Thoracic aorta (tissue), 2 donors: ENCODE results near the gene TBC1D8. TPM values are rescaled to one million over a fixed set of nuclear protein-coding genes. Genes with fewer than 3 reads are reported as not detected.

Experiments used
- ATAC-seq: fragments of 150-250 bp; one replicate; pipeline ENCODE4 v1.8.0; 2017; ENCODE audit warnings: low read depth; ENCODE audit not compliant: insufficient number of reproducible peaks, low FRiP score
- DNase-seq: peaks from one replicate; pipeline ENCODE4 v3.0.0-alpha.2; 2020; ENCODE audit warnings: low spot score
- H3K27ac ChIP-seq, 2 donors: fragments of 200-600 bp; sonication (generic); 1 replicate in 1 of 2; 2 replicates in 1 of 2; pipeline ENCODE4 v1.5.1; 2016; ENCODE audit warnings: mild to moderate bottlenecking in 2 of 2, moderate library complexity in 2 of 2
- H3K27me3 ChIP-seq: fragments of 200-600 bp; sonication (generic); replicated peaks from 2 replicates; pipeline ENCODE4 v1.6.0; 2016; ENCODE audit warnings: mild to moderate bottlenecking; ENCODE audit not compliant: insufficient read depth
- H3K36me3 ChIP-seq: fragments of 200-600 bp; sonication (generic); one replicate; pipeline ENCODE4 v1.5.1; 2016
- H3K4me1 ChIP-seq, 2 donors: fragments of 200-600 bp; sonication (generic); 1 replicate in 1 of 2; 2 replicates in 1 of 2; pipeline versions ENCODE4 v1.5.1 to v1.6.0; 2016; ENCODE audit warnings: low read depth in 2 of 2, mild to moderate bottlenecking in 1 of 2; ENCODE audit not compliant: control insufficient read depth in 1 of 2
- H3K4me3 ChIP-seq: fragments of 200-600 bp; sonication (generic); 2 replicates; pipeline ENCODE4 v1.5.1; 2016; ENCODE audit warnings: mild to moderate bottlenecking
- H3K9me3 ChIP-seq: fragments of 200-600 bp; sonication (generic); 2 replicates; pipeline ENCODE4 v1.5.1; 2016
- CTCF ChIP-seq: fragments of 200-600 bp; sonication (generic); IDR thresholded peaks from one replicate; pipeline ENCODE4 v1.5.1; 2019; ENCODE audit warnings: antibody characterized with exemption
- total RNA-seq, 2 donors: library from RNA; depleted of rRNA; stranded (reverse); fragments of >200 nt; gene quantifications; one replicate each; pipeline versions ENCODE4 v1.1.0 to v1.2.3, GENCODE V29; 2016

TBC1D8 gene
- total RNA-seq, 2 donors from 2014 or later, result 47.4 to 62.0 TPM

- Histone ChIP-seq H3K27ac (no peak overlapping the region), H3K4me3 (no peak overlapping the region), H3K36me3 (peaks cover 13% of the 10 kb centered on the region), H3K4me1 (no peaks in the 10 kb centered on the region), H3K9me3 (no peaks in the 10 kb centered on the region), H3K27me3 (no peaks in the 10 kb centered on the region)
- no peak for DNase-seq
- TF ChIP-seq CTCF, result no peak
- ATAC-seq, result no peak
Observed at GRCh38 chr2:100990650-100991403, 160.4 kb downstream of the TBC1D8 start.

GRCh38 chr2:100990166-100990565 is 161.0 kb downstream of the TBC1D8 start:
- no peak for TF ChIP-seq CTCF
- Histone ChIP-seq H3K9me3 (no peaks in the 10 kb centered on the region), H3K27ac (no peak overlapping the region), H3K36me3 (peaks cover 9% of the 10 kb centered on the region), H3K4me1 (no peaks in the 10 kb centered on the region), H3K4me3 (no peak overlapping the region), H3K27me3 (no peaks in the 10 kb centered on the region)
- ATAC-seq (no peak), DNase-seq (no peak)

- no peaks in the 10 kb centered on the region for H3K27me3 ChIP-seq
- H3K4me1 ChIP-seq, result peaks cover 0 to under 1% of the 10 kb centered on the region in 2 donors
- no peak overlapping the region for H3K27ac ChIP-seq
- H3K36me3 ChIP-seq, result peaks cover 10% of the 10 kb centered on the region
- no peak for ATAC-seq
- no peaks in the 10 kb centered on the region for H3K9me3 ChIP-seq
- H3K4me3 ChIP-seq, result no peak overlapping the region
- TF ChIP-seq CTCF, result no peak
- no peak for DNase-seq
Observed at GRCh38 chr2:100989666-100990065, 161.5 kb downstream of the TBC1D8 start.

GRCh38 chr2:100988630-100989417 is 162.4 kb downstream of the TBC1D8 start:
- TF ChIP-seq CTCF, result no peak
- Histone ChIP-seq H3K4me3 (no peak overlapping the region), H3K27ac (no peak overlapping the region), H3K9me3 (no peaks in the 10 kb centered on the region), H3K36me3 (peaks cover 10% of the 10 kb centered on the region), H3K4me1 (peaks cover 4 to 9% of the 10 kb centered on the region in 2 donors), H3K27me3 (no peaks in the 10 kb centered on the region)
- DNase-seq (no peak), ATAC-seq (no peak)

GRCh38 chr2:100987974-100988373 is 163.2 kb downstream of the TBC1D8 start:
- Histone ChIP-seq H3K36me3 (peaks cover 10% of the 10 kb centered on the region), H3K4me3 (no peak overlapping the region), H3K27ac (no peak overlapping the region), H3K27me3 (no peaks in the 10 kb centered on the region), H3K4me1 (peaks cover 9 to 15% of the 10 kb centered on the region in 2 donors), H3K9me3 (no peaks in the 10 kb centered on the region)
- no peak for TF ChIP-seq CTCF
- no peak for ATAC-seq
- no peak for DNase-seq
